ENCODE measurements around the gene ABTB1.

DNA sequence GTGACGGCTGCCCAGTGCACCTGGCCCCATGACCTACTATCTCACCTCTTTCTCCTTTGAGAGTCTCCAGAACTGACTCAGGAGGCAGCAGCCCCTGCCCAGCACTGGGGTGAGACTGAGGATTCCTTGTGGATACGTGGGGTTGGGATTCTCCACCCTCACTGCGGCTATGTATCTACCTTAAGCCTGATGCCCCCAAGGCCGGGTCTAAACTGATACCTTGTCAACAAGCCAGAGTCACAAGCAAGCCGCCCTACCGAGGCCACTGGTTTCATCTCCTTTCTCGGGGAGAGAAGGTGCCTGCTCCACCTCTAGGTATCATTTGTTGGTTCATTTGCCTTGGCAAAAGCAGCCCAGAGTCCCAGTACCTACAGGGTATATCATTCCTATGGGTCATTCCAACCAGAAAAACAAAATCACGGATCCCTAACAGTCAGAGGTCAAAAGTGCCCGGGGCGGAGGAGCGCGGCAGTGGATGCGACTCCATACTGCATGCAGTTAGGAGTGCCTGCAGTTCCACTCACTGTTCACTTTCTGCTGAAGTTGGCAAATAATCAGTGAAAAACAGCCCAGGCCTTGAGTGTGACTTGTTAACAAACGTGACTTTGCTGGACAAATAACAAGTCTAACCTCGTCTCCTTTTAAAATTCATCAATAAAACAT is 47.5 kb downstream of the ABTB1 start:
- TF ChIP-seq, protein P1, sequence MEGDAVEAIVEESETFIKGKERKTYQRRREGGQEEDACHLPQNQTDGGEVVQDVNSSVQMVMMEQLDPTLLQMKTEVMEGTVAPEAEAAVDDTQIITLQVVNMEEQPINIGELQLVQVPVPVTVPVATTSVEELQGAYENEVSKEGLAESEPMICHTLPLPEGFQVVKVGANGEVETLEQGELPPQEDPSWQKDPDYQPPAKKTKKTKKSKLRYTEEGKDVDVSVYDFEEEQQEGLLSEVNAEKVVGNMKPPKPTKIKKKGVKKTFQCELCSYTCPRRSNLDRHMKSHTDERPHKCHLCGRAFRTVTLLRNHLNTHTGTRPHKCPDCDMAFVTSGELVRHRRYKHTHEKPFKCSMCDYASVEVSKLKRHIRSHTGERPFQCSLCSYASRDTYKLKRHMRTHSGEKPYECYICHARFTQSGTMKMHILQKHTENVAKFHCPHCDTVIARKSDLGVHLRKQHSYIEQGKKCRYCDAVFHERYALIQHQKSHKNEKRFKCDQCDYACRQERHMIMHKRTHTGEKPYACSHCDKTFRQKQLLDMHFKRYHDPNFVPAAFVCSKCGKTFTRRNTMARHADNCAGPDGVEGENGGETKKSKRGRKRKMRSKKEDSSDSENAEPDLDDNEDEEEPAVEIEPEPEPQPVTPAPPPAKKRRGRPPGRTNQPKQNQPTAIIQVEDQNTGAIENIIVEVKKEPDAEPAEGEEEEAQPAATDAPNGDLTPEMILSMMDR (conservative IDR thresholded peaks at IDR 0.05; ENCODE audit: low read length) = no peak
- TF ChIP-seq EZH2phosphoT487 (IDR thresholded peaks at IDR 0.05; ENCODE audit: borderline replicate concordance, low read depth, low read length) = no peak

Data from OCI-LY7 (cell line).